ENCODE measurements around the gene MORN1.

DNA sequence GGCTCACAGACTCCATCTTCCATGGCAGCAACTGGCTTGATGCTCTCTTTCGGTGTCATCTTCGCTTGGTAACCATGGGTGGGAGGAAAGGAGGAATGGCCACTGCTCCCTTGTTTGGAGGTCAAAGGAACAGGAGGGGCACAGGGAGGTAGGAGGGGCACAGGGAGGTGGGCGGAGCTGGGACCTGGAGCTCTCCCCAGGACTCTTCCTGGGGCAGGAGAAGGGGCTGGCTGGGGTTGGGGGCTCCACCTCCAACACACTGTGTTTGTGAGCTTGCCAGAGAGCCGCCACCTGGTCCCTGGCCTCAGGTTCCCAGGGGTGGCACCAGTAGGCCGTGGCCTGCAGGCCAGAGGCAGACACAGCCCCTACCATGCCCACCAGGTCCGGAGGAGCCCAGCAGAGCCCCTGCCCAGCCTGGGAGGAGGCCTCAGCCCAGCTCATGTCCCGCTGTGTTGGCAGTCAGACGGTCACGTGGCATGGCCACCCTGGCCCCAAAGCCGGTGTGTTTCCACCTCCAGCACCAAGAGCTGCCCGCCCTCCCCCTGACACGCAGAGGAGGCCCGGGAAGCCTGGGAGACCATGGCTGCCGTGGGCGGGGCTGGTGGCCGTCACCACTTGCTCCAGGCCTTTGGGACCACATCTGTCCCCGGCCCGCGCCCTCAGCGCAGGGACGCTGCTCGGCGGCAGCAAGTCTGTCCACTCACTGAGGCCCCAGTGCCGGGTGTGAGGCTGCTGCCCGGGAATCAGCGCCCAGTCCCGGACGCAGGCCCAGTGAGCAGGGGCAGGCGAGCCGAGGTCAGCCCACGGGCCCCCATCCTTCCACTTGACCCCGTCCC, 73.9 kb downstream of the MORN1 start:
- TF ChIP-seq REST (IDR thresholded peaks at IDR 0.05; ENCODE audit: insufficient replicate concordance, low read depth) (no peak), CTCF (IDR thresholded peaks at IDR 0.05; ENCODE audit: insufficient read depth, low read length) (no peak), SPI1 (IDR thresholded peaks at IDR 0.05; ENCODE audit: borderline replicate concordance, low read depth) (no peak), POLR2AphosphoS5 (IDR thresholded peaks at IDR 0.05; ENCODE audit: low read depth) (no peak)

Measured in HL-60 (cell line).